GM12875 (cell line): ENCODE measurements around the gene ZIC5.

Experiments used
- H3K4me3 ChIP-seq: one replicate; pipeline ENCODE4 v1.5.1; 2011; ENCODE audit warnings: low read depth, low read length, control low read depth
- TF ChIP-seq, protein P1 (sequence below): IDR thresholded peaks from 2 replicates; pipeline ENCODE4 v1.5.1; 2011; ENCODE audit warnings: low read depth, mild to moderate bottlenecking, control low read depth, inconsistent platforms, low read length, moderate library complexity, borderline replicate concordance; ENCODE audit not compliant: insufficient read depth

ZIC5 gene

GRCh38 chr13:99941911-99942310 lies 29.7 kb downstream of the ZIC5 start:
- H3K4me3 ChIP-seq = no peak overlapping the region
- TF ChIP-seq, protein P1, sequence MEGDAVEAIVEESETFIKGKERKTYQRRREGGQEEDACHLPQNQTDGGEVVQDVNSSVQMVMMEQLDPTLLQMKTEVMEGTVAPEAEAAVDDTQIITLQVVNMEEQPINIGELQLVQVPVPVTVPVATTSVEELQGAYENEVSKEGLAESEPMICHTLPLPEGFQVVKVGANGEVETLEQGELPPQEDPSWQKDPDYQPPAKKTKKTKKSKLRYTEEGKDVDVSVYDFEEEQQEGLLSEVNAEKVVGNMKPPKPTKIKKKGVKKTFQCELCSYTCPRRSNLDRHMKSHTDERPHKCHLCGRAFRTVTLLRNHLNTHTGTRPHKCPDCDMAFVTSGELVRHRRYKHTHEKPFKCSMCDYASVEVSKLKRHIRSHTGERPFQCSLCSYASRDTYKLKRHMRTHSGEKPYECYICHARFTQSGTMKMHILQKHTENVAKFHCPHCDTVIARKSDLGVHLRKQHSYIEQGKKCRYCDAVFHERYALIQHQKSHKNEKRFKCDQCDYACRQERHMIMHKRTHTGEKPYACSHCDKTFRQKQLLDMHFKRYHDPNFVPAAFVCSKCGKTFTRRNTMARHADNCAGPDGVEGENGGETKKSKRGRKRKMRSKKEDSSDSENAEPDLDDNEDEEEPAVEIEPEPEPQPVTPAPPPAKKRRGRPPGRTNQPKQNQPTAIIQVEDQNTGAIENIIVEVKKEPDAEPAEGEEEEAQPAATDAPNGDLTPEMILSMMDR = no peak

DNA sequence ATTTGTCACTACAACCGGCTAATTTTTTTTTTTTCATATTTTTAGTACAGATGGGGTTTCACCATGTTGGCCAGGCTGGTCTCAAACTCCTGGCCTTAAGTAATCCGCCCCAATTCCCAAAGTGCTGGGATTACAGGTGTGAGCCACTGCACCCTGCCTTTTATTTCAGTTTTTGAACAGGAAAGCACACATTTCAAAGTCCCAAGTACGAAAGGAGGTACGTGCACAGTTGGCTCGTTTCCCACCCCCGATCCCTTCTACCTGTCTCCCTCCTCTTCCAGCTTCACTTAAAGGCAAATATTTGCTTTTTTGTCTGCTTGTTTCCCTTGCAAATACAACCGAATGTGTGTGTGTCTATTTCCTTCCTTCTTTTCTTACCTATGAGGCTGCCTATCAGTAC lies 30.5 kb downstream of the ZIC5 start:
- TF ChIP-seq, protein P1 = no peak
- no peak overlapping the region for H3K4me3 ChIP-seq

- TF ChIP-seq, protein P1 = no peak
- H3K4me3 ChIP-seq = no peak overlapping the region
Measured at GRCh38 chr13:99938635-99939034, 32.9 kb downstream of the ZIC5 start.

GRCh38 chr13:99935772-99936171 lies 35.8 kb downstream of the ZIC5 start:
- H3K4me3 ChIP-seq = no peak overlapping the region
- TF ChIP-seq, protein P1 = peak; percentile 18; the same call in 1 of the 2 replicates

GRCh38 chr13:99932912-99933311 lies 38.7 kb downstream of the ZIC5 start:
- TF ChIP-seq, protein P1 = no peak
- H3K4me3 ChIP-seq = no peak overlapping the region

GRCh38 chr13:99930925-99931324 lies 40.6 kb downstream of the ZIC5 start:
- no peak overlapping the region for H3K4me3 ChIP-seq
- TF ChIP-seq, protein P1 = no peak

DNA sequence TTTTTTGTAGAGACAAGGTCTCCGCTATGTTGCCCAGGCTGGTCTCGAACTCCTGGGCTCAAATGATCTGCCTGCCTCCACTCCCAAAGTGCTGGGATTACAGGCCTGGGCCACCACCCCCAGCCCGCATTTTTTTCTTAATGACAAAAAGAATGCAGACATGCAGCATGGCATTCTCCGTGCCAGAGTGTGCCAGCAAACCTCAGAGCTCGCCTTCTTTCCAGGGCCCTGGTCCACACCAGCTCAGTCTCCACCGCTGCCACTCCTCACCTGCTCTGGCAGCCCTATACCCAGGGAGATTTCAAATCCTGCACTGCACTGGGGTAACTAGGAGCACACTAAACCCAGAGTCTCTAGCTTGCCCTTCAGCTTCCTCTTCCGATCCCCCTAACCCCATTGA lies 41.7 kb downstream of the ZIC5 start:
- TF ChIP-seq, protein P1 = no peak
- no peak overlapping the region for H3K4me3 ChIP-seq
